ENCODE results near the gene TRIOBP. TPM values are rescaled to one million over a fixed set of nuclear protein-coding genes. Genes with fewer than 3 reads are reported as not detected.
"Not testable (repeated sequence)": the region's sequence is repeated elsewhere in the genome, so short reads cannot be mapped to it uniquely, and the experiment has no call there.

TRIOBP gene
- total RNA-seq, 1 donor from 2014 or later = 156 TPM

DNA sequence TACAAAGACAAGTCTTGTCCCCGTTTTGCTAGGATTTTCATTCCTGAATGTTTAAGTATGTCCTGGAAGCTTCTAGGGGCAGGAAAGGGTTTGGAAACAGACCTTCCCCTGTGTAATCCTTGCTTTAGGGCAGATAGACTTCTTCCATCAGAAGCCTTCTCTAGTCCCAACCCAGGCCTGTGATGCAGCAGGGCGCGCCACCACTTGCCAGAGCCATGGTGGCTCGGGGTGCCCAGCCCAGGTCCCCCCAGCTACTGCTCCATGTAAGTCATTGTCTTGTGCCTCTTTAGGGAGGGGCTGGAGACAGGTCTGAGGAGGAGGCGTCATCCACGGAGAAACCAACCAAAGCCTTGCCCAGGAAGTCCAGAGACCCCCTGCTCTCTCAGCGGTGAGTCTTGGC lies 6.4 kb upstream of the TRIOBP start:
- DNase-seq (ENCODE audit: low read depth in 2 of 2) = no peak

DNA sequence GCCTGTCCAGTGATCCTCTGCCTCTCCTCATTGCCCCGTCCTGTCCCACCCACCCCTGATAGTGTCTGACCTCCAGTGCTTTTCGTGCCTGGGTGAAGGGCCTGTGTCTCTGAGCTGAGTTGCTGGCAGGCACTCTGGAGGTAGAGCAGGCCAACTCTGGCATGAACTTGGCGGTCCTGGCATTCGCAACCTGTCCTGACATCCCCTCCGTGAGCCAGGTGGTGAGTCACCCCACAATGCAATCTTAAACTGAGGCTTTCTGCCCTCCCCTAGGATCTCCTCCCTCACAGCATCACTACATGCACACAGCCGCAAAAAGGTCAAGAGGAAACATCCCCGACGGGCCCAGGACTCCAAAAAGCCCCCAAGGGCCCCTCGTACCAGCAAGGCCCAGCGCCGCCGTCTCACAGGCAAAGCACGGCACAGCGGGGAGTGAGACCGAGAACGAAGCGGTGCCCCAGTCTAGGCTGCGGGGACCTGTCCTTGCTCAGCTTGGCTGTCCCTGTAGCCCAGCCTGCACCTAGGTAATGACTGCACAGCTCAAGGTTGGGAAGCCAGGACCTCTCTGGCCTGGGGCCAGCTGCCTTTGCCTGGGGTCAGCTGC lies 5.8 kb upstream of the TRIOBP start:
- no peak for DNase-seq (ENCODE audit: low read depth in 2 of 2)

DNA sequence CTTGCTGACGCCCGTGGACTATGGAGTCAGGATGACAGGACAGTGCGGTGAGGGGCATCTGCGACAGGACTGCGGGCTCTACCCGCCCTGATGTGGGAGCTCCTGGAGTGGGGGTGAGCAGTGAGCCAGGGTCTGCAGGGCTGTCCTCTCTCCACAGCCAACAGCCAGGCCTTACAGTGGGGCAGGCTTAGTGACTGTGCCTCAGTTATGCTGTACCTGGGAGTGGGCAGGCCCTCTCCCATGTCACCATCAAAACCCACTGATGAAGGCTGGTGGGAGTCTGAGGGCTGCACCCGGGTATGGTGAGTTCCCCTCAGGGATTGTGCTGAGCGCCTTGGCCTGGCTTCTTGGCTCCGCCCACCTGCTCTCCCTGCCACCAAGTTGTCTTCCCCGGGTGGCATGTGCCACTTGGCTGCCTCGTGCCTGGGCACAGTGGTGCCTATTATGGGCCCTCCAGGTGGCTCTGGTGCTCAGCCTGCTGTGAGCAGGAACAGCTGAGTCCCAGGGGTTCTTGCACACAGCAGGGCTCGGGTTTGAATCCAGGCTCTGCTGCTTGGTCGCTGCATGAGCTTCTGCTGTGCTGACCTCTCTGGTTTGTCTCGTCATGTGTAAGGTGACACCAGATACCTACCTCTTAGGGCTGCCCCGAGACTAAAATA lies 4.1 kb upstream of the TRIOBP start:
- DNase-seq (ENCODE audit: low read depth in 2 of 2) = no peak

DNA sequence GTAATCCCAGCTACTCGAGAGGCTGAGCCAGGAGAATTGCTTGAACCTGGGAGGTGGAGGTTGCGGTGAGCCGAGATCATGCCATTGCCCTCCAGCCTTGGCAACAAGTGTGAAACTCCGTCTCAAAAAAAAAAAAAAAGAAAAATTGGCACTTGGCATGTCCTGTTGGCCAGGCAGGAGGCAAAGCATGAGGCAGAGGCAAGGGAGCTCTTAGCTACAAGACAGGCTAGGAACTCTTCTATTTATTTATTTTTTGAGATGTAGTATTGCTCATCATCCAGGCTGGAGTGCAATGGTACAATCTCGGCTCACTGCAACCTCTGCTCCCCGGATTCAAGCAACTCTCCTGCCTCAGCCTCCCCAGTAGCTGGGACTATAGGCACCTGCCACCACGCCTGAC lies 2.7 kb upstream of the TRIOBP start:
- DNase-seq (ENCODE audit: low read depth in 2 of 2) = not testable (repeated sequence)

DNA sequence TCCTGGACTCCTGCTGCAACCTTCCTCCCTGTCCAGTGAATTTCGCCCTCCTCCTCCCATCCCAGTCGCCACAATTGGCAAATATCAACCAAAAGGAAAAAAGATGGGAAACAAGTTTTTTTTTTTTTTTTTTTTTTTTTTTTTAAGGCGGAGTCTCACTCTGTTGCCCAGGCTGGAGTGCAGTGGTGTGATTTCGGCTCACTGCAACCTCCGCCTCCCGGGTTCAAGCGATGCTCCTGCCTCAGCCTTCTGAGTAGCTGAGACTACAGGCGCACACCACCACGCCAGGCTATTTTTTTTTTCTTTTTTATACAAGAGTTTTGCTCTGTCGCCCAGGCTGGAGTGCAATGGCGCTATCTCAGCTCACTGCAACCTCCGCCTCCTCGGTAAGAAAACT lies 590 bp upstream of the TRIOBP start:
- DNase-seq (ENCODE audit: low read depth in 2 of 2) = not testable (repeated sequence)

DNA sequence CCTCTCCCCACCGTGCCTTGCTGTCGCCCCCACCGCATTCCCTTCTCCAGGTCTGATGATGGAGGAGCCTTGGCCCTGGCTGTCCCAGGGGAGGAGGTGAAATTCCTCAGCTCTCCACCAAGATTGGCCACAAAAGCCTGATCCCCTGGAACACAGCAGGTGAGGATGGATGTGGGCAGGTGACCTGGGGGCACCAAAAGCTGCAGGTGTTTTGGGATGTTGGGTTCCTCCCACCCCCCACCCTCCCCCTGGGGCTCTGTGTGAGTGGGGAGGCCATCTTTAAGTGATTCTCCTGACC lies 639 bp downstream of the TRIOBP start:
- DNase-seq (ENCODE audit: low read depth in 2 of 2) = no peak

DNA sequence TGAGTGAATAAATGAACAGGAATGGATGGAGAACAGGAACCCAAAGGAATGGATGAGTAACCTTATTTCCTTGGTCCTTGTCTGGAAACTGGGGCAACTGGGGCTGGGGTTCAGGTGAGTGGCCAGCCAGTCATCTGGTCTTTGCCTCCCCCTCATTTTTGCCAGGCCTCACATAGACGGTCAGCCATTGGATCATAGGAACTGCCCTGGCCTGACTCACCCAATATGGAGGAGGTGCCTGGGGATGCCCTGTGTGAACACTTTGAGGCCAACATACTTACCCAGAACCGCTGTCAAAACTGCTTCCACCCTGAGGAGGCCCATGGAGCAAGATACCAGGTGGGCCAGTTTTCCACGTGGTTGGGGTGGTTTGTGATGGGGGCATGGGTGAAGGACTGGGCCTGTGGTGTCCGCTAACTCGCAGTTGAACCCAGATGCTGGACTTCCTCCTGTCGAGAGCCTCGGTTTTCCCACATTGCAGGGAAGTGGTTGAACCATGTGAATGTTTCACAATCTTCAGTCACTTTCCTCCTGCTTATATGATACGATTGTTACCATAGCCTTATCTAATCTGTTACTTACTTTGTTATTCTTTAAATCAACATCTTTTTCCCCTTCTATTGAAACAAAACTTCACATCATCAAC lies 4.4 kb downstream of the TRIOBP start:
- DNase-seq (ENCODE audit: low read depth in 2 of 2) = no peak

DNA sequence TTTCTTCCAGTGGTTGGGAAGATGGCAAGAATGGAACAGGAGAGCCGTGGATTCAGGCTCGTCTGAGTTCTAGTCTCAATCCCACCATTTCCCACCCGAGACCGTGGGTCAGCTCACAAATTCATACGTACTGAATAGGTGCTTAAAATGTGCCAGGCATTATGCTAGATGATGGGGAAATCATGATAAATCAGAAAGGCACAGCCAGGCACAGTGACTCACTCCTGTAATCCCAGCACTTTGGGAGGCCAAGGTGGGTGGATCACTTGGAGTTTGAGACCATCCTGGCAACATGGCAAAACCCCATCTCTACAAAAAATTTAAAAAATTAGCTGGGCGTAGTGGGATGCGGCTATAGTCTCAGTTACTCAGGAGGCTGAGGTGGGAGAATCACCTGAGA lies 7.1 kb downstream of the TRIOBP start:
- no peak for DNase-seq (ENCODE audit: low read depth in 2 of 2)

DNA sequence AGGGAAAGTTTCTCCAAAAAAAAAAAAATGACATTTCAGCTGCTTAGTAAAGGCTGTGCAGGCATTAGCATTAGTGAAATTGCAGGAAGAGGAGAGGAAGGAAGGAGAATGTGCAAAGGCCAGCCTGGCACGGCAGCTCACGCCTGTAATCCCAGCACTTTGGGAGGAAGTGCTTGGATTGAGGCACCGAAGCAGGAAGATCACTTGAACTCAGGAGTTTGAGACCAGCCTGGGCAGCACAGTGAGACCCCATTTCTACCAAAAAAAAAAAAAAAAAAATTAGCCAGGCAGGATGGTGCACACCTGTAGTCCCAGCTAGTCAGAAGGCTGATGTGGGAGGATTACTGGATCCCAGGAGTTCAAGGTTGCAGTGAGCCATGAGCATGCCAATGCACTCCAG lies 7.8 kb downstream of the TRIOBP start:
- DNase-seq (ENCODE audit: low read depth in 2 of 2) = peak in 1 of 2 donors; percentile 30

DNA sequence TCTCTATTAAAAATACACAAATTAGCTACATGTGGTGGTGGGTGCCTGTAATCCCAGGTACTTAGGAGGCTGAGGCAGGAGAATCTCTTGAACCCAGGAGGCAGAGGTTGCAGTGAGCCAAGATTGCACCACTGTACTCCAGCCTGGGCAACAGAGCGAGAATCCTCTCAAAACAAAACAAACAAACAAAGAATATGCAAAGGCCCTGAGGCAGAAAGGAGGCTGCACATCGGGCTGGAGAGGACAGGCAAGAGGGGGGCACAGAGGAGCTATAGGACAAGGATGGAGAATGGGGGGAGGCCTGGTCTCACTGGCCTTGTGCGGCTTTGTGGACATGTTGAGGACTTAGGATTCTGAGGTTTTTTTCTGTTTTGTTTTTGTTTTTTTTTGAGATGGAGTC lies 8.4 kb downstream of the TRIOBP start:
- DNase-seq (ENCODE audit: low read depth in 2 of 2) = no peak

DNA sequence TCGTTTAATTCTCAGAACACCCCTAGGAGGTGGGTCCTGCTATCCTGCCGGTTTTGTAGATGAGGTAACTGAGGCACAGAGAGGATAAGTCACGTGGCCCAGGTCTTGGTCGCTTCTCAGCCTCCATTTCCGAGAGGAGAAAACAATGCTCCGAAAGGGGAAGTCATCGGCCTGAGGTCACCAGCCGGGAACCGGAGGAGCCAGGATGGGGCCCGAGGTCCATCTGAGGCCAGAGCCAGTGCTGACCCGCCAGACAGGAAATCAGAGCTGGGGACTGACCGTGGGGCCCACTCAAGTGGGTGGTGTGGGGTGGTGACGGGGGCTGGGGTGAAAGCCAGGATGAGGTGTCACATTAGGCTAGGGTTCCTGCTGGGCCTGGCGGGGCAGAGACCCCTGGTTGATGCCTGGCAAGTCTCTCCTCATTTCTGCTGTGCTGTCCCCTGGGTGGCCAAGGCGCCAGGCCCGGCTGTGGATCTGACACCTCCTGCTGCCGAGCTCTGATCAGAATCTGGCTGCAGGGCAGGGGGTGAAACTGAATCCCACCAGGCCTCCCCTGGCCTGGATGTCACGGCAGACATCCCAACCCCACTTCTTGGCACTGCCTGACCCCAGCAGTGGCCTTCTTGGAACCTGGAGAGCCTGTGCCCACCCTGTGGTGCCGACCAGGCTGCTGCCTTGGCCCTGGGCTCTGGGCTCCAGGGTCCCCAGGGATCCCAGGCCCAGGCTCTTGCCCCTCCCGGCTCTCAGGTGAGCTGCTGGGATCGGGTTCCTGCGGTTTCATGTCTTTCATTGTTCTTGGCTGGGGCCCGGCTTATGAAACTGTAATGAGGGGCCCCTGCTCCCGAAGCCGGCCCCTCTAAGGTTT lies 12.0 kb downstream of the TRIOBP start:
- DNase-seq (ENCODE audit: low read depth in 2 of 2) = peak in 1 of 2 donors; percentile 18

DNA sequence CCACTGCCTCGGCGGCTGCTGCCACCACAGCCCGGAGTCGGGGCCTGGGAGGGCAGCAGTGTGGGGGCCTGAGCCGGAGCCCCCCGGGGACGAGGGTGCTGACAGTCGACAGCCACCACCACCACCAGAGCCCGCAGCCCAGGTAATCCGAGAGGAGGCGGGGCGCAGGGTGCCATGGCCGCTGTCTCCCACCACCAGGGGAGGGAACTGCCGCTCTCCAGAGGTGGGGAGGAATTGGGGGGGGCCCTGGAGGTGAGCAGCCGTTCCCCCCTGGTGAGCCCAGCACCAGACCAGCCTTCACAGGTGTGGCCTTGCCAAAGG lies 12.6 kb downstream of the TRIOBP start:
- DNase-seq (ENCODE audit: low read depth in 2 of 2) = no peak

DNA sequence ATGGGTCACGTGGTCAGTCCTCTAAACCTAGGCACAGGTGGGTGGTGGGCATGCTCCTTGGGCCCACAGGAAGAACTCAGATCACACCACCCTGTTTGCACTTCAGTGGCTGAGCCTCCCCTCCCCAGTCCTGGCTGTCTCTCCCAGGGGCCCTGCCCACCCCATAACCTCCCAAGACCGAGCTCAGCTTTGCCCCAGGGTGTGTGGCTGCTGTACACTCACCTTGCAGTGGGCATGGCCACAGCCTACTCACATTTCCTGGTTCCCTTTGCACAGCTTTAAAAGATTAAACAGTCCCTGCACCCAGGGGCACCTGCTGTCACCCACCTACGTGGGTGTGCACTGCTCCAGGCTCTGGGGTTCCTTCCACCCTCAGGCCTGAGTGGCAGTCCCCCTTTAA lies 13.8 kb downstream of the TRIOBP start:
- no peak for DNase-seq (ENCODE audit: low read depth in 2 of 2)

DNA sequence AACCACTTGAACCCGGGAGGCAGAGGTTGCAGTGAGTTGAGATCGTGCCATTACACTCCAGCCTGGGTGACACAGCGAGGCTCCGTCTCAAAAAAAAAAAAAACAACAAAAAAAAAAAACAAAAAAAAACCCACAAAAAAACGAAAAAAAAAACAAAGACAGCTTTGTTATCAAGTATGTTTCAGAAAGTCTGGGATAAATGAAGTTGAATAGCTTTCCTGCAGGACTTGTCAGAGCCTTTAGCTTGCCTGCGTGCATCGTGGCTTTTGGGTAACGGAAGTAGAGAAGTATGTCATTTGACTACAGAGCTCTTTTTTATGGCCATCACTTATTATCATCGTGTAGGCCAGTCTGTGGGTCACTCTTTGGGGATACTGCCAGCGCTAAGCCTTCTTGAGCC lies 14.6 kb downstream of the TRIOBP start:
- no peak for DNase-seq (ENCODE audit: low read depth in 2 of 2)

DNA sequence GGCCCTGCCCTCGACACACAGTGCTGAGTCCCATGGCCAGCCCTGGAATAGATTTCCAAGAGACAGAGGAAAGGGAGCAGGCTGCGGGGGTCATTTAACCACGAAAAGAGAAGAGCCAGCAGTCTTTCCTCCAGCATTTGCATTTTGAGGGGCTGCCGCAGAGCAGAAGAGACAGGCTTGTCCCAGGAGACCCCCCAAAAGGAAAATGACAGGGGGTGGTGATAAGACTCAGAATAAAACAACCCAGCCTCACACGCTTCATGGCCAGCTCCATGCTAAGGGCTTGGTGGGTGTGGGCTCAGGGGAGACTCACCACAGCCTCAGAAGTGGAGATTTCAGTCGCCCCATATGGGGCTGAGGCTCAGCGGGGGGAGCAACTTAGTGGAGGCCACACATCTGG lies 16.9 kb downstream of the TRIOBP start:
- DNase-seq (ENCODE audit: low read depth in 2 of 2) = no peak

DNA sequence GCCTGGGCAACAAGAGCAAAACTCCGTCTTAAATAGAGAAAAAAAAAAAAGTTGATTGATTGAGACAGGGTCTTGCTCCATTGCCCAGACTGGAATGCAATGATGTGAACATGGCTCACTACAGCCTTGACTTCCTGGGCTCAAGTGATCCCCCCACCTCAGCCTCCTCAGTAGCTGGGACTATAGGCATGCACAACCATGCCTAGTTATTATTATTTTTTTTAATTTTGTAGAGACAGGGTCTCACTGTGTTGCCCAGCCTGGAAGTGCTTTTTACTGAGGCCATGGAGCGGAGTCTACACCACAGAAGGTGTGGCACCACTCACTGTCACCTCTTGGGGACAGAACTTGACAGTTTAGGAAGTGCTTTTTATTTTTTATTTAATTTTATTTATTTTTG lies 17.8 kb downstream of the TRIOBP start:
- DNase-seq (ENCODE audit: low read depth in 2 of 2) = no peak

DNA sequence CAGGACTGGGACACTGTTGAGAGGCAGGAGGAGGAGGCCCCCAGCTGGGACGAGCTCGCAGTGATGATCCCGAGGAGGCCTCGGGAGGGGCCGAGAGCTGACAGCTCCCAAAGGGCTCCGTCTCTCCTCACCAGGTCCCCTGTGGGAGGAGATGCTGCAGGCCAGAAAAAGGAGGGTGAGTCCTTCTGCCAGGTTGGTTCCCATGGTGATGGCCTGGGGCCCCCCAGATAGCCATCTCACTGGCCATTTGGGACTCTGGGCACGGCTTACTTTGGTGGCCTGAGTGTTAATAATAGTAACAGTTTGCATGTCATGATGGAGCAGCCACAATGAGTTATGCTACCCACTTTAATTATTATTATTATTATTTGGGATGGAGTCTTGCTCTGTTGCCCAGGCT lies 18.9 kb downstream of the TRIOBP start:
- no peak for DNase-seq (ENCODE audit: low read depth in 2 of 2)

DNA sequence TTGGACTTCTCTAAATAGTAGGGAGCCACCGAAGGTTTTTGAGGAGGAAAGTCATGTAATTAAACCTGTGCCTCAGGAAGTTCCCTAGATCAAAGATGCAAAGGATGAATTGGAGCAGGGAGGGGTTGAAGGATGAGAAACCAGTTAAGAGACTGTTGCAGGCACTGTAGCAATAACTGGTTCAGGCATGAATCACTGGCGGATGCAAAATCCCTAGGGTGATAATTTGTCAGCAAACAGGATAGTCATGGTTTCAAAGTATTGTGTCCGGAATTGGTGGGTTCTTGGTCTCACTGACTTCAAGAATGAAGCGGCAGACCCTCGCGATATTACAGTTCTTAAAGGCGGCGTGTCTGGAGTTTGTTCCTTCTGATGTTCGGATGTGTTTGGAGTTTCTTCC lies 19.9 kb downstream of the TRIOBP start:
- DNase-seq (ENCODE audit: low read depth in 2 of 2) = no peak

DNA sequence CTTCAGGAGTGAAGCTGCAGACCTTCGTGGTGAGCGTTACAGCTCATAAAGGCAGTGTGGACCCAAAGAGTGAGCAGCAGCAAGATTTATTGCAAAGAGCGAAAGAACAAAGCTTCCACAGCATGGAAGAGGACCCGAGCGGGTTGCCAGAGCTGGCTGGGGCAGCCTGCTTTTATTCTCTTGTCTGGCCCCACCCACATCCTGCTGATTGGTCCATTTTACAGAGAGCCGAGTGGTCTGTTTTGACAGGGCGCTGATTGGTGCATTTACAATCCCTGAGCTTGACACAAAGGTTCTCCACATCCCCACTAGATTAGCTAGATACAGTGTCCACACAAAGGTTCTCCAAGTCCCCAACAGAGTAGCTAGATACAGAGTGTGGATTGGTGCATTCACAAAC lies 20.4 kb downstream of the TRIOBP start:
- not testable (repeated sequence) for DNase-seq (ENCODE audit: low read depth in 2 of 2)

DNA sequence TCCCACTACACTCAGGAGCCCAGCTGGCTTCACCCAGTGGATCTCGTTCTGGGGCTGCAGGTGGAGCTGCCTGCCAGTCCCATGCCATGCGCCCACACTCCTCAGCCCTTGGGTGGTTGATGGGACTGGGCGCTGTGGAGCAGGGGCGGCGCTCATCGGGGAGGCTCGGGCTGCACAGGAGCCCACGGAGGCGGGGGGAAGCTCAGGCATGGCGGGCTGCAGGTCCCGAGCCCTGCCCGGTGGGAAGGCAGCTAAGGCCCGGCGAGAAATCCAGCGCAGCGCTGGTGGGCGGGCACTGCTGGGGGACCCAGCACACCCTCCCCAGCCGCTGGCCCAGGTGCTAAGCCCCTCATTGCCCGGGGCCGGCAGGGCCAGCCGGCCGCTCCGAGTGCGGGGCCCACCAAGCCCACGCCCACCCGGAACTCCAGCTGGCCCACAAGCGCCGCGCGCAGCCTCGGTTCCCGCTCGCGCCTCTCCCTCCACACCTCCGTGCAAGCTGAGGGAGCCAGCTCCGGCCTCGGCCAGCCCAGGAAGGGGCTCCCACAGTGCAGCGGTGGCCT lies 21.0 kb downstream of the TRIOBP start:
- not testable (repeated sequence) for DNase-seq (ENCODE audit: low read depth in 2 of 2)

DNA sequence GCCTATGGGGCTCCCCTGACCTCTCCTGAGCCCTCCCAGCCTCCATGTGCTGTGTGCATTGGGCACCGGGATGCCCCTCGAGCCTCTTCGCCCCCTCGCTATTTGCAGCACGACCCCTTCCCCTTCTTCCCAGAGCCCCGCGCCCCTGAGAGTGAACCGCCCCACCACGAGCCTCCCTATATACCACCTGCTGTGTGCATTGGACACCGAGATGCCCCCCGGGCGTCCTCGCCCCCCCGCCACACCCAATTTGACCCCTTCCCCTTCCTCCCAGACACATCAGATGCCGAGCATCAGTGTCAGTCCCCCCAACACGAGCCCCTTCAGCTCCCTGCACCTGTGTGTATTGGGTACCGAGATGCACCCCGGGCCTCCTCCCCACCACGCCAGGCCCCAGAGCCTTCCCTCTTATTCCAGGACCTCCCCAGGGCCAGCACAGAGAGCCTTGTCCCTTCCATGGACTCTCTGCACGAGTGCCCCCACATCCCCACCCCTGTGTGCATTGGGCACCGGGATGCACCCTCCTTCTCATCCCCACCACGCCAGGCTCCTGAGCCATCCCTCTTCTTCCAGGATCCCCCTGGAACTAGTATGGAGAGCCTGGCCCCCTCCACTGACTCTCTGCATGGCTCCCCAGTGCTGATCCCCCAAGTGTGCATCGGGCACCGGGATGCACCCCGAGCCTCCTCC lies 28.8 kb downstream of the TRIOBP start:
- DNase-seq (ENCODE audit: low read depth in 2 of 2) = no peak

All from lung microvascular endothelial cell (primary cell).